ENCODE results near the gene PRDX6. TPM values are rescaled to one million over a fixed set of nuclear protein-coding genes. Genes with fewer than 3 reads are reported as not detected.

The PRDX6 gene
- total and polyA plus RNA-seq, 2 of the 8 experiments (the other 6 are each of a cell fraction or from before 2014, with no cell fraction given), result 348 to 677 TPM

DNA sequence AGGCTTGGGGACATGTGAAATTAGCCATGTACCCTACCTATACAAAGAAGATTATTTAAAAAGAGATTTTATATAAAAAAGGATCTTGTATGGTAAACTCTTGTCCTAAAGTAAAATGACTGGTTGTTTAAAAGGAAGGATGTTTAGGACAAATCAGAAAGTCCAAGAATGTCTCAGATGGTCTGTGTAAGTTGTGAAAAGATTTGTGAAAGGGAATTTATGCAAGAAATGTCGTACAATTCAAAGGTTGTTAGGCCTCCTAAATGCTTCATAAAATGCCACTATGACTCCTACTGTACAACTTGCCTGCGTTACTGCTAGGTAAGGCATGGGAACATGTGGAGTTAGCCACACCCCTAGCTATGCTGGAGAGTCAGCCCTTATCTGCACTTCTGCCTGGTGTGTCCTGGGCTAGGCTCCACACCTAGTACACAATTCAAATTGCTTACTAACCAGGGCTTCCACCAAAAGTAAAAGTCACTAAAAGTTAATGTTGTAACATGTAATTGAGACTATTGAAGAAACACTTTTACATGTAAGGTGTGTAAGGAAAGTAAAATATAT, 19.7 kb downstream of the PRDX6 start:
- Histone ChIP-seq H2BK15ac (ENCODE audit: low read length) (no peak overlapping the region), H2BK12ac (ENCODE audit: low read depth, low read length) (no peak overlapping the region), H4K91ac (replicated peaks; ENCODE audit: insufficient read length, low read length) (no peak overlapping the region), H3K56ac (replicated peaks; ENCODE audit: insufficient read length, low read depth, low read length) (no peak overlapping the region), H3K23ac (ENCODE audit: insufficient read length) (no peak overlapping the region), H3K4ac (replicated peaks; ENCODE audit: insufficient read length, low read depth, low read length) (no peak overlapping the region), H3K36me3 (ENCODE audit: control insufficient read depth in 2 of 4, insufficient read depth in 4 of 4, low read length in 3 of 4) (peaks cover 0 to 15% (median 3%) of the 10 kb centered on the region in 4 experiments; a peak in 2 of 8 replicates), H4K8ac (ENCODE audit: extremely low read depth, insufficient read depth, low read length) (no peak overlapping the region), H3K27ac (ENCODE audit: low read depth, low read length) (no peak overlapping the region), H2AFZ (ENCODE audit: low read length) (no peak overlapping the region), H2AK5ac (ENCODE audit: low read depth, low read length) (no peak overlapping the region), H3K4me2 (ENCODE audit: insufficient read depth in 1 of 2, low read depth in 2 of 2, low read length in 2 of 2) (no peak overlapping the region), H2BK120ac (replicated peaks; ENCODE audit: low read depth, low read length) (no peak overlapping the region), H3K4me1 (replicated peaks in 1 of 4; ENCODE audit: control insufficient read depth in 3 of 4, insufficient read depth in 4 of 4, low read length in 3 of 4) (no peaks in the 10 kb centered on the region), H3K9ac (replicated peaks in 1 of 4; ENCODE audit: extremely low read depth in 1 of 4, low read depth in 3 of 4, low read length in 3 of 4) (no peak overlapping the region), H3K4me3 (ENCODE audit: extremely low read depth in 1 of 4, insufficient read depth in 2 of 4, low read depth in 3 of 4, low read length in 4 of 4) (no peak overlapping the region), H2BK20ac (ENCODE audit: low read length) (no peak overlapping the region), H4K20me1 (replicated peaks in 1 of 2; ENCODE audit: control insufficient read depth in 1 of 2, insufficient read depth in 2 of 2, low read length in 2 of 2) (no peaks in the 10 kb centered on the region), H3K14ac (ENCODE audit: insufficient read length) (no peak overlapping the region), H2BK5ac (ENCODE audit: low read depth, low read length) (no peak overlapping the region), H3K9me3 (ENCODE audit: insufficient read depth in 2 of 2, low read depth in 1 of 2, low read length in 1 of 2) (peaks cover 37 to 38% of the 10 kb centered on the region in 2 experiments), H3K79me2 (ENCODE audit: control insufficient read depth in 1 of 2, insufficient read depth in 2 of 2, low read length in 2 of 2) (no peaks in the 10 kb centered on the region), H3K27me3 (replicated peaks in 1 of 4; ENCODE audit: control insufficient read depth in 3 of 4, extremely low read depth in 1 of 4, insufficient read depth in 3 of 4, low read length in 3 of 4) (no peaks in the 10 kb centered on the region), H3K18ac (ENCODE audit: extremely low read depth, low read length) (no peak overlapping the region), H3K79me1 (ENCODE audit: low read depth, low read length) (no peaks in the 10 kb centered on the region), H3K23me2 (ENCODE audit: low read depth, low read length) (no peaks in the 10 kb centered on the region), H4K5ac (ENCODE audit: insufficient read length, low read depth, low read length) (no peak overlapping the region)
- CTCF ChIA-PET (ENCODE audit: partially characterized antibody), result interaction anchor here (0.8 to 3.0 kb wide), 2 partner anchors 10 kb away, joined by 3 to 10 read pairs; no protein-coding TSS in a partner anchor
- DNase-seq (ENCODE audit: low read depth in 1 of 2, low spot score in 2 of 2), result no peak
- FAIRE-seq, result no peak
- 89% methylated on average over 2 of the region's 2 CpGs; no CpG with 5 or more reads in 1 of the 2 experiments for WGBS, 2 experiments (ENCODE audit: extremely low coverage in 1 of 2, insufficient coverage in 1 of 2, insufficient read length in 1 of 2, insufficient replicate concordance in 2 of 2, low coverage in 1 of 2, low lambda C conversion rate in 2 of 2, missing lambda C conversion rate in 1 of 2)
- POLR2A ChIA-PET (ENCODE audit: partially characterized antibody), result no interaction called here
- no peak for TF ChIP-seq SP2 (IDR thresholded peaks at IDR 0.05; ENCODE audit: low read length)
- TF ChIP-seq GTF2F1 (IDR thresholded peaks at IDR 0.05; ENCODE audit: borderline replicate concordance, low read depth, low read length), result no peak
- no peak for TF ChIP-seq RFX5 (IDR thresholded peaks at IDR 0.05; ENCODE audit: borderline replicate concordance, low read depth, low read length)
- no peak for TF ChIP-seq CREB1 (IDR thresholded peaks at IDR 0.05)
- TF ChIP-seq ZNF274 (IDR thresholded peaks at IDR 0.05; ENCODE audit: borderline replicate concordance, extremely low read depth, low read length), result no peak
- TF ChIP-seq CBX8 (IDR thresholded peaks at IDR 0.05; ENCODE audit: borderline replicate concordance, low read depth, low read length), result no peak
- no peak for TF ChIP-seq SIRT6 (IDR thresholded peaks at IDR 0.05; ENCODE audit: low read length)

Data from H1 (cell line).